Measurements from ENCODE around the gene VAMP2.

The VAMP2 gene

DNA sequence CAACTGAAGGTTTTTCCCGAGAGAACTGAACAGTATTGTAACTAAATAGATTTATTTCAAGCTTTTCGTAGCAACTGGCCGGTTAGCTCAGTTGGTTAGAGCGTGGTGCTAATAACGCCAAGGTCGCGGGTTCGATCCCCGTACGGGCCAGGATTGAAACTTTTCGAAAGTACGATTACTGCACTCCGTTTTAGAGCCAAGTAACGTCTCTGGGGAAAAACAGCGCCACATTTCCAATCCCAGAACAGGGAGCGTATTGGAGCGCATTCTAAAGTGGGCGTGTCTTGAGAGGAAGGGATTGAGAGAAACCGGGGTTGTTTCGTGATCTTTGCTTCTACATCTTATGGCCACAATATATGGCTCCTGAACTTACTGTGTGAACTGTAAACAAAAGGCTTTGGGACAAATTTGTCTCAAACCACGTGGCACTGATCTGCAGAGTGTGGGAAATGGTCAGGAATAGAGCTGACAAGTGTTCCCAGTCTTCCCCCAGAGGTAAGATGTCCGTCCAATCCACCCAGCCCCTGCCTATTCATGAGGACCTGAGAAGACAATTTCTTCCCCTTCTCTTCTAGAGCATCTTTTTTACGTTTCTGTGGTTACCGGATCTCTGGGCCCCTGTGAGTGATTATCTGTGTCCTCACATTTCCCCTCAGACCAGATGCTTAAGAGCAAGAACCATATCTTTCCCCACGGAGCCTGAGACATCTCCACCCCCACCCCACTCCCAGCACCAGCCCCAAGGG, 24.9 kb upstream of the VAMP2 start:
- TF ChIP-seq, protein P1, sequence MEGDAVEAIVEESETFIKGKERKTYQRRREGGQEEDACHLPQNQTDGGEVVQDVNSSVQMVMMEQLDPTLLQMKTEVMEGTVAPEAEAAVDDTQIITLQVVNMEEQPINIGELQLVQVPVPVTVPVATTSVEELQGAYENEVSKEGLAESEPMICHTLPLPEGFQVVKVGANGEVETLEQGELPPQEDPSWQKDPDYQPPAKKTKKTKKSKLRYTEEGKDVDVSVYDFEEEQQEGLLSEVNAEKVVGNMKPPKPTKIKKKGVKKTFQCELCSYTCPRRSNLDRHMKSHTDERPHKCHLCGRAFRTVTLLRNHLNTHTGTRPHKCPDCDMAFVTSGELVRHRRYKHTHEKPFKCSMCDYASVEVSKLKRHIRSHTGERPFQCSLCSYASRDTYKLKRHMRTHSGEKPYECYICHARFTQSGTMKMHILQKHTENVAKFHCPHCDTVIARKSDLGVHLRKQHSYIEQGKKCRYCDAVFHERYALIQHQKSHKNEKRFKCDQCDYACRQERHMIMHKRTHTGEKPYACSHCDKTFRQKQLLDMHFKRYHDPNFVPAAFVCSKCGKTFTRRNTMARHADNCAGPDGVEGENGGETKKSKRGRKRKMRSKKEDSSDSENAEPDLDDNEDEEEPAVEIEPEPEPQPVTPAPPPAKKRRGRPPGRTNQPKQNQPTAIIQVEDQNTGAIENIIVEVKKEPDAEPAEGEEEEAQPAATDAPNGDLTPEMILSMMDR (conservative IDR thresholded peaks at IDR 0.05; ENCODE audit: control insufficient read depth, insufficient read depth, low read depth, low read length), result no peak
- H3K4me3 ChIP-seq (ENCODE audit: control insufficient read depth, low read depth, low read length), result peak overlapping the region; percentile 71
- DNase-seq (ENCODE audit: low read depth), result peak; percentile 100

DNA sequence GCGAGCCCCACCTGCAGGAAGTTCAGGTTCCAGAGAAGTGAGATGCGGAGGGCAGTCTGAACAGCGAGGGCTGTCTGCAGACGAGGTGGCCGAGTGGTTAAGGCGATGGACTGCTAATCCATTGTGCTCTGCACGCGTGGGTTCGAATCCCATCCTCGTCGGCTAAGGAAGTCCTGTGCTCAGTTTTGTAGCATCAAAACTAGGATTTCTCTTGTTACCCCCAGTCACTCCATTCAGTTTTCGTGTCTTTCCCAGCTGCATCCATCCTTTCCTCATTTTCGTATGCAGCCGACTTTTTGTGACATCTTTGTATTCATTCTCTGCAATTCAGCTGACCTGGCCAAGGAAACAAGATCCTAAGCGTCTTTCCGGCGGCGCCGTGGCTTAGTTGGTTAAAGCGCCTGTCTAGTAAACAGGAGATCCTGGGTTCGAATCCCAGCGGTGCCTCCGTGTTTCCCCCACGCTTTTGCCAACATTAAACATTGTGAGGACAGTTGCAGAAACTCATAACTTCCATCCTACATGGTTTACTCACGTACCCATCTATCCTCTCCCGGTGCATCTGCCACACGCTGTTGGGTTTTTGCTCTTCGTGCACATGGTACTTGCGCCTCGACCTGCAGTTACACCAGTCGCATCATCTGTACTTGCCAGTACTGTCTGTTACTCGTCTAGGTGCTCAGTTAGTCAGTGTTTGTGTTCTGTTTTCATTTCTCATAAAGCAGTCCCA, 24.2 kb upstream of the VAMP2 start:
- TF ChIP-seq, protein P1 (conservative IDR thresholded peaks at IDR 0.05; ENCODE audit: control insufficient read depth, insufficient read depth, low read depth, low read length), result peak; percentile 38
- peak overlapping the region; percentile 79 for H3K4me3 ChIP-seq (ENCODE audit: control insufficient read depth, low read depth, low read length)
- peak; percentile 95 for DNase-seq (ENCODE audit: low read depth)

DNA sequence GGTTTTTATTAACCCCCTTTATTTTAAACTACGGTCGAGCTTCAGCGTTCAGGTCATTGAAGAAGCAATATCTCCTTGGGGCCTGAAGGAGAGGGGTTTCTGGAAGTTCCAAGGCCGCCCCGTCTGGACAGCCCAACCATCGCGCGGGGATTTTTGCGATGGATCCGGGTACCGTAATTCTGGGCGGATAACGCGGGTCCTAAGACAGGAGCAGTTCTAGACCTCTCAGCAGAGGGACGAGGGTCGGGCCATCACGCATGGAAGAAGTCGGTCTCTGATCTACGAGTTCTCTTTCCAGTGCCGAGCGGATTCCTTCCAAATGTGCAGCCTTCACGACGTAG, 23.7 kb upstream of the VAMP2 start:
- TF ChIP-seq, protein P1 (conservative IDR thresholded peaks at IDR 0.05; ENCODE audit: control insufficient read depth, insufficient read depth, low read depth, low read length), result no peak
- DNase-seq (ENCODE audit: low read depth), result no peak
- H3K4me3 ChIP-seq (ENCODE audit: control insufficient read depth, low read depth, low read length), result peak overlapping the region; percentile 79

DNA sequence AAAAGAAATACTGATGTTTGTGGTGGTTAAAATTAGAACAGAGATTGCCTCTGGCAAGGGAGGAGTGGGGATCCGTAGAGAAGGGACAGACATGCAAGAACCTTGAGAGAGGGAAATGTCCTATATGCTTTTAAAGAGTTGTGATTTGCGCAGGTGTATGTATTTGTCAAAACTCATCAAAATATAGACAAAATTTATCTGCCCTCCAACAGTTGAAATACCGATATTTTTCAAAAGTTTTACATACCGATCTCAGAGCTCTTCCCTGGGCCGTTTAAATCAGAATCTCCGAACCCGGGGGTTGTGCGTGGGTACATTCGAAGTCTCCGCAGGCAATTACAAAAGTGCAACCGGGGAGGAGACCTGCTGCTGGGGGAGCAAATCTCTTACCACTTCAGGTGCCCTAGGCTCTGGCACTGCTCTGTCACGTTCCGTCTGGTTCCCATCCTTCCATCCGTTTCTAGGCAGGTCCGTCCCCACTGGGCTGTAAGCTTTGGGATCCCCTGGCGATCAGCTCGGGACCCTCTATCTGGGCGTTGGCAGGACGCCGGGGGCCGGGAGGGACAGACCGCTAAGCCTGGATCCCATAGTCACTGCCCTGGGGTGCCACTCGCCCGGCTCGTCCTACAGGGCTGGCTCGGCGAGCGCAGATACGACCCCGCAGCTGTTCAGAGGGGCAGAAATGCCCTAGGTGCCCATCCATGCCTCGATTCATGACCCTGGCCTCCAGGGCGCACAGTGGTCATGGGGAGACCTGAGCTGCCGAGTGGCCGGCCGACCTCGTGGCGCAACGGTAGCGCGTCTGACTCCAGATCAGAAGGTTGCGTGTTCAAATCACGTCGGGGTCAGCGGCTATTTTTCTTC, 23.1 kb upstream of the VAMP2 start:
- peak; percentile 65 for DNase-seq (ENCODE audit: low read depth)
- H3K4me3 ChIP-seq (ENCODE audit: control insufficient read depth, low read depth, low read length), result peak overlapping the region; percentile 79
- TF ChIP-seq, protein P1 (conservative IDR thresholded peaks at IDR 0.05; ENCODE audit: control insufficient read depth, insufficient read depth, low read depth, low read length), result no peak

DNA sequence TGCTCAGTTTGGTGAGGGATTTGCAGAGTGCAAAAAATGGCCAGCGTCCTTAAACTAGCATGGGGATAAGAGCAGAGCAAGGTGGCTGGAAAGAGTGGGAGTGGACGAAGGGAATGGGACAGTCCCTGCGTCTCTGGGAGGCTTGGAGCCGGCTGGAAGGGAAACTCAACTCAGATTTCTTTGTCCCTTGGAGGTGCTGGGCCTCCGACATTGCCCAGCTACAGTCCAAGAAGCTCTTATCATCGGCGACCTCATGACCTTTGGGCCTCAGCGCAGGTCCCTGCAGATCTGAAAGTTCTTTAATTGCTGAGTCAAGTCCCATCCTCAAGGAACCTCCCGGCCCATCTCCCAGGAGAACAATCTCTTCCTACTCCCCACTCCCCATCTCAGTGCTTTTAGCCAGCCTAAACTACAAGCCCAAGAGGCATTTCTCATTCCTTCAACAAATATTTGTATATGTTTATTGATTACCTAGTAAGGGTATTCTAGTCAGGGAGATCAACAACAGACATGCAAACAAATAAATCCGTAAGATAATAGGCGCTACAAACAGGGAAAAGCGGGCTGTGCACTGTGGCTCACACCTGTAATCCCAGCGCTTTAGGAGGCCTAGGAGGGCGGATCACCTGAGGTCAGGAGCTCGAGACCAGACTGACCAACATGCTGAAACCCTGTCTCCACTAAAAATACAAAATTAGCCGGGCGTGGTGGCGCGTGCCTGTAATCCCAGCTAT, 14.4 kb upstream of the VAMP2 start:
- no peak for DNase-seq (ENCODE audit: low read depth)
- TF ChIP-seq, protein P1 (conservative IDR thresholded peaks at IDR 0.05; ENCODE audit: control insufficient read depth, insufficient read depth, low read depth, low read length), result no peak
- peak overlapping the region; percentile 77 for H3K4me3 ChIP-seq (ENCODE audit: control insufficient read depth, low read depth, low read length)

All from fibroblast of mammary gland (primary cell).